ENCODE results near the gene ZDHHC12. TPM values are rescaled to one million over a fixed set of nuclear protein-coding genes. Genes with fewer than 3 reads are reported as not detected.

The ZDHHC12 gene
- total RNA-seq, 1 experiment from 2014 or later: 39.3 TPM

- intact Hi-C loops (cut with micrococcal nuclease; ENCODE audit: unreplicated experiment): no loop called here
- Histone ChIP-seq H3K27ac (ENCODE audit: low read length) (no peak overlapping the region), H3K4me1 (ENCODE audit: control insufficient read depth, insufficient read depth, low read length) (no peaks in the 10 kb centered on the region), H3K4me3 (ENCODE audit: low read depth in 2 of 2, low read length in 2 of 2) (no peak overlapping the region), H3K36me3 (ENCODE audit: control insufficient read depth, insufficient read depth, low read length) (no peaks in the 10 kb centered on the region), H3K9me3 (ENCODE audit: control insufficient read depth, insufficient read depth, low read depth, low read length) (no peaks in the 10 kb centered on the region), H3K27me3 (ENCODE audit: control insufficient read depth, insufficient read depth, low read length) (no peaks in the 10 kb centered on the region)
- in situ Hi-C loops (cut with HindIII; ENCODE audit: low pct_unique_long_range_greater_than_20kb, low sequenced_read_pairs): no loop called here
- ChIA-PET POLR2A (no interaction called here), CTCF (no interaction called here)
- BruUV-seq (replicated peaks): no TSS peak
- TF ChIP-seq SIN3A (IDR thresholded peaks at IDR 0.05; ENCODE audit: borderline replicate concordance, insufficient read depth, low read depth, low read length): no peak
- no peak for TF ChIP-seq REST (IDR thresholded peaks at IDR 0.05; ENCODE audit: insufficient read depth in 1 of 2, low read depth in 2 of 2, low read length in 1 of 2)
- TF ChIP-seq, protein P1, sequence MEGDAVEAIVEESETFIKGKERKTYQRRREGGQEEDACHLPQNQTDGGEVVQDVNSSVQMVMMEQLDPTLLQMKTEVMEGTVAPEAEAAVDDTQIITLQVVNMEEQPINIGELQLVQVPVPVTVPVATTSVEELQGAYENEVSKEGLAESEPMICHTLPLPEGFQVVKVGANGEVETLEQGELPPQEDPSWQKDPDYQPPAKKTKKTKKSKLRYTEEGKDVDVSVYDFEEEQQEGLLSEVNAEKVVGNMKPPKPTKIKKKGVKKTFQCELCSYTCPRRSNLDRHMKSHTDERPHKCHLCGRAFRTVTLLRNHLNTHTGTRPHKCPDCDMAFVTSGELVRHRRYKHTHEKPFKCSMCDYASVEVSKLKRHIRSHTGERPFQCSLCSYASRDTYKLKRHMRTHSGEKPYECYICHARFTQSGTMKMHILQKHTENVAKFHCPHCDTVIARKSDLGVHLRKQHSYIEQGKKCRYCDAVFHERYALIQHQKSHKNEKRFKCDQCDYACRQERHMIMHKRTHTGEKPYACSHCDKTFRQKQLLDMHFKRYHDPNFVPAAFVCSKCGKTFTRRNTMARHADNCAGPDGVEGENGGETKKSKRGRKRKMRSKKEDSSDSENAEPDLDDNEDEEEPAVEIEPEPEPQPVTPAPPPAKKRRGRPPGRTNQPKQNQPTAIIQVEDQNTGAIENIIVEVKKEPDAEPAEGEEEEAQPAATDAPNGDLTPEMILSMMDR (IDR thresholded peaks at IDR 0.05): no peak
- no peak for TF ChIP-seq TCF7L2 (IDR thresholded peaks at IDR 0.05; ENCODE audit: low read depth, low read length)
- TF ChIP-seq POLR2AphosphoS5 (IDR thresholded peaks at IDR 0.05; ENCODE audit: low read depth, low read length): no peak
- no peak for DNase-seq (ENCODE audit: low read depth, low spot score)
- ATAC-seq: no peak
These were observed 18.5 kb upstream of the ZDHHC12 start for GRCh38 chr9:128742401-128742800.

DNA sequence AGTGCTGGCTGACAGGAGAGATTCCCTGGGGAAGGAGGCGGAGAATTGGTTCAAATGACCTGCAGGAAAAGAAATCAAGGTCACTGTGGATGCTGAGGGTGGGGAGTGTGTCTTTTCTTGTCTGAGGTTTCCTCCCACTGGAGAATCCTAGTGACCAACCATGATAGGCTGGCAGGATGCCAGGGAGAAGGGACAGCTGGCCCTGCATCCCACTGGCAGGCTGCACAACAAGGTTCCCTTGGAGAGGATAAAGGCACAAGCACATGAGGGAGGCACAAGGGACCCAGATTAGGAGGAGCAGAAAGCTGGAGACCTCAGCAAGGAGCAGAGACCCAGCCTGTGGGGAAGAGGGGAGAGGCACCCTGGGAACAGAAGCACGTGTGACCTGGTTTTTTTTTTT, 11.4 kb upstream of the ZDHHC12 start:
- no peaks in the 10 kb centered on the region for H3K27me3 ChIP-seq (ENCODE audit: control insufficient read depth, insufficient read depth, low read length)
- H3K27ac ChIP-seq (ENCODE audit: low read length): no peak overlapping the region
- TF ChIP-seq POLR2AphosphoS5 (IDR thresholded peaks at IDR 0.05; ENCODE audit: low read depth, low read length) (no peak), TCF7L2 (IDR thresholded peaks at IDR 0.05; ENCODE audit: low read depth, low read length) (no peak), REST (IDR thresholded peaks at IDR 0.05; ENCODE audit: insufficient read depth in 1 of 2, low read depth in 2 of 2, low read length in 1 of 2) (no peak), SIN3A (IDR thresholded peaks at IDR 0.05; ENCODE audit: borderline replicate concordance, insufficient read depth, low read depth, low read length) (no peak)
- TF ChIP-seq, protein P1 (IDR thresholded peaks at IDR 0.05): no peak
- ATAC-seq: no peak
- intact Hi-C loops (cut with micrococcal nuclease; ENCODE audit: unreplicated experiment): loop anchor here (10.0 kb wide), 1 partner anchor 79 kb away; the partner anchor contains the start of gene ENDOG
- CTCF ChIA-PET: interaction anchor here (0.6 kb wide), 2 partner anchors 24 to 149 kb away, joined by 4 to 5 read pairs; no protein-coding TSS in a partner anchor
- H3K36me3 ChIP-seq (ENCODE audit: control insufficient read depth, insufficient read depth, low read length): no peaks in the 10 kb centered on the region
- H3K9me3 ChIP-seq (ENCODE audit: control insufficient read depth, insufficient read depth, low read depth, low read length): no peaks in the 10 kb centered on the region
- in situ Hi-C loops (cut with HindIII; ENCODE audit: low pct_unique_long_range_greater_than_20kb, low sequenced_read_pairs): no loop called here
- H3K4me1 ChIP-seq (ENCODE audit: control insufficient read depth, insufficient read depth, low read length): no peaks in the 10 kb centered on the region
- H3K4me3 ChIP-seq (ENCODE audit: low read depth in 2 of 2, low read length in 2 of 2): no peak overlapping the region
- BruUV-seq (replicated peaks): no TSS peak
- DNase-seq (ENCODE audit: low read depth, low spot score): no peak
- POLR2A ChIA-PET: no interaction called here
